GM18951 (cell line): Measurements from ENCODE around the gene GUK1.
A peak's percentile ranks its signal among the peaks of the same experiment; 100 is the strongest.

Experiments used
- POLR2A ChIP-seq: IDR thresholded peaks from 4 replicates; pipeline ENCODE4 v1.6.1; 2011; ENCODE audit warnings: mild to moderate bottlenecking; ENCODE audit not compliant: insufficient read length, insufficient read depth; ENCODE audit errors: extremely low read depth
- in situ Hi-C: fragments of 300-500 bp; cut with MboI; formaldehyde crosslinking; loops from one replicate; pipeline ENCODE4 v1.12.0; 2022; ENCODE audit warnings: low sequenced_read_pairs, mixed read lengths, inconsistent platforms; ENCODE audit not compliant: unreplicated experiment

Gene GUK1

DNA sequence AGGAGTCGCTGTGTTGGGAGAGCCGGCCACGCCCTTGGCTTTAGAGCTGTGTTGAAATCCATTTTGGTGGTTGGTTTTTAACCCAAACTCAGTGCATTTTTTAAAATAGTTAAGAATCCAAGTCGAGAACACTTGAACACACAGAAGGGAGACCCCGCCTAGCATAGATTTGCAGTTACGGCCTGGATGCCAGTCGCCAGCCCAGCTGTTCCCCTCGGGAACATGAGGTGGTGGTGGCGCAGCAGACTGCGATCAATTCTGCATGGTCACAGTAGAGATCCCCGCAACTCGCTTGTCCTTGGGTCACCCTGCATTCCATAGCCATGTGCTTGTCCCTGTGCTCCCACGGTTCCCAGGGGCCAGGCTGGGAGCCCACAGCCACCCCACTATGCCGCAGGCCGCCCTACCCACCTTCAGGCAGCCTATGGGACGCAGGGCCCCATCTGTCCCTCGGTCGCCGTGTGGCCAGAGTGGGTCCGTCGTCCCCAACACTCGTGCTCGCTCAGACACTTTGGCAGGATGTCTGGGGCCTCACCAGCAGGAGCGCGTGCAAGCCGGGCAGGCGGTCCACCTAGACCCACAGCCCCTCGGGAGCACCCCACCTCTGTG lies 41.7 kb upstream of the GUK1 start:
- in situ Hi-C loops: no loop called here
- no peak for TF ChIP-seq POLR2A

- no peak for TF ChIP-seq POLR2A
- in situ Hi-C loops: no loop called here
Observed at GRCh38 chr1:228099331-228099732, 40.7 kb upstream of the GUK1 start.

- in situ Hi-C loops: no loop called here
- no peak for TF ChIP-seq POLR2A
Observed at GRCh38 chr1:228100822-228101613, 39.1 kb upstream of the GUK1 start.

GRCh38 chr1:228101614-228101993 lies 38.5 kb upstream of the GUK1 start:
- in situ Hi-C loops: no loop called here
- peak; percentile 10 for TF ChIP-seq POLR2A

- in situ Hi-C loops: no loop called here
- TF ChIP-seq POLR2A: no peak
Observed at GRCh38 chr1:228101994-228102790, 37.9 kb upstream of the GUK1 start.

- peak; percentile 62 for TF ChIP-seq POLR2A
- in situ Hi-C loops: no loop called here
Observed at GRCh38 chr1:228102791-228103620, 37.1 kb upstream of the GUK1 start, which contains the start of gene C1orf35. C1orf35 (minus strand) TSS chr1:228103325; CDS start chr1:228103227, 98 bp downstream.

DNA sequence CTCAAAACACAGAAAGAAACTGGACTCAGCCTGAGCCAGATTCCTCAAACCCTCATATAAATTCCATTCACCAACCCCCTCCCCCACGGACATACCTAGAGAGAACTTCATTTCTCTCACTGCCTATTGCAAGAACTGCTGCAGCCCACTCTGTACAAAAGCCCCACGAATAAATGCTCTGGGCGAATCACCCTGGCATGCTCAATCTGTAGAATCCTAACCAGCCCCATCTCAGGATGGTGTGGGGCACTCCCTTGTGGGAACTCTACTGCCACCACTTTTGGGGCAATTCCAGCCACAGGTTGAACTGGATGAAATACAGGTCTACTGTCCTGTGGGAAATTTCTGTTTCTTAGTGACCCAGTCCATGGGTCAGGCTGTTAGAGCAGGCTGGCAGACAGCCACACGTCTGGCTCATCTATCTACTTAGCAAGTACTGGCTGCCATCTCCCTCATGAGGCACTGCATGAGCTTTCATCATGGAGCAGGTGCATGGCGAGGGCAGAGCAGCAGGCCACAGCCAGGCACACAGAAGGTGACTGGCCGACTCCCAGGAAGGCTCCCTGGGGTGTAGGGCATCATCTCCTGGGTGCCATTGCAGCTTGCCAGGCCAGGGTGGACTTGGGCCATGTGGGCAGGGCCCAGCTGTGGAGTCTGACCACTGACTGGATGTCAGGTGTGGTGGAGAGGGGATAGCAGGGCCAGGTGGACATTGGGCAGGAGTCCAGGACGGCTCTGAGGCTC lies 35.4 kb upstream of the GUK1 start:
- in situ Hi-C loops: no loop called here

GRCh38 chr1:228105270-228105995 lies 34.6 kb upstream of the GUK1 start:
- in situ Hi-C loops: no loop called here
- no peak for TF ChIP-seq POLR2A

More for the DNA sequence above, 35.4 kb upstream of the GUK1 start:
- TF ChIP-seq POLR2A: no peak

GRCh38 chr1:228105996-228106799 lies 33.9 kb upstream of the GUK1 start:
- TF ChIP-seq POLR2A: no peak
- in situ Hi-C loops: no loop called here

DNA sequence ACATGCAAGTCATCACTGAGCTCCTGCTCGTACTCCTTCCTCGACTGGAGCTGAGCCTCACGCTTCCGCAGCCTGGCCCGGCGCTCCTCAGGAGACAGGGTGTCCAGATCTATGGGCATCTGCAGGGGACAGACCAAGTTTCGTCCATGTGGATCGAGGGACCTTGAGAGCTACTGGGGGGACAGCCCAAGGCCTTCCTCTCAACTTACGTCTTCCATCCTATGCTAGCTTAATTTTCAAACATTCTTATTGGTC lies 33.4 kb upstream of the GUK1 start:
- in situ Hi-C loops: no loop called here
- no peak for TF ChIP-seq POLR2A

- in situ Hi-C loops: no loop called here
- TF ChIP-seq POLR2A: no peak
Observed at GRCh38 chr1:228107636-228108035, 32.4 kb upstream of the GUK1 start.

GRCh38 chr1:228108055-228108690 lies 31.9 kb upstream of the GUK1 start:
- in situ Hi-C loops: no loop called here
- TF ChIP-seq POLR2A: no peak
